A549 (cell line): ENCODE results near the gene CUX1. TPM values are rescaled to one million over a fixed set of nuclear protein-coding genes. Genes with fewer than 3 reads are reported as not detected.
"Not testable (repeated sequence)": the region's sequence is repeated elsewhere in the genome, so short reads cannot be mapped to it uniquely, and the experiment has no call there.

Source experiments
- ATAC-seq, 2 experiments: fragments of 200-7000 bp in 1 of 2; fragments of >200 bp in 1 of 2; cut with Nextera tagmentation in 1 of 2; cut with Tn5 transposase in 1 of 2; 3 replicates each; pipeline versions ENCODE4 v1.8.0 to v1.9.1; 2018 to 2020; ENCODE audit warnings: mild to moderate bottlenecking in 1 of 2, moderate library complexity in 1 of 2
- CTCF ChIA-PET: fragments of 300-600 bp; sonication (Branson Sonifier 250); formaldehyde crosslinking; extraction: SDS; loops from one replicate; lab custom pipeline; 2021; ENCODE audit warnings: antibody characterized with exemption, inconsistent platforms; lab: Yijun Ruan, JAX
- POLR2A ChIA-PET: fragments of 350-600 bp; formaldehyde crosslinking; extraction: SDS; loops from one replicate; lab custom pipeline; 2021; ENCODE audit warnings: antibody characterized with exemption, inconsistent platforms; lab: Yijun Ruan, JAX
- DNase-seq, 2 experiments: peaks; one replicate each; pipeline versions ENCODE4 v3.0.0 to v3.0.0-alpha.2; 2011 to 2016; ENCODE audit warnings: low read depth in 1 of 2, low spot score in 1 of 2
- FAIRE-seq: peaks from 2 replicates; lab custom pipeline; 2011; peaks lifted over from hg19 to GRCh38; lab: Jason Lieb, UNC
- H3K27ac ChIP-seq, 2 experiments: fragments of >200 bp; sonication (Bioruptor Twin); formaldehyde crosslinking; 3 replicates each; pipeline ENCODE4 v1.5.1; 2016 to 2017
- H3K4me1 ChIP-seq: fragments of >200 bp; sonication (Bioruptor Twin); formaldehyde crosslinking; 3 replicates; pipeline ENCODE4 v1.6.1; 2016
- H3K4me2 ChIP-seq: fragments of >200 bp; sonication (Bioruptor Twin); formaldehyde crosslinking; 3 replicates; pipeline ENCODE4 v1.6.1; 2016
- H3K4me3 ChIP-seq: fragments of >200 bp; sonication (Bioruptor Twin); formaldehyde crosslinking; 3 replicates; pipeline ENCODE4 v1.5.1; 2016
- H3K9me3 ChIP-seq: fragments of >200 bp; sonication (Bioruptor Twin); formaldehyde crosslinking; 3 replicates; pipeline ENCODE4 v1.6.1; 2016
- CBX8 ChIP-seq: fragments of 200-600 bp; sonication (generic); IDR thresholded peaks from 2 replicates; pipeline ENCODE4 v1.6.1; 2016
- EHMT2 ChIP-seq: fragments of 200-600 bp; sonication (generic); IDR thresholded peaks from 2 replicates; pipeline ENCODE4 v1.6.1; 2016; ENCODE audit warnings: antibody characterized with exemption, low read depth, mild to moderate bottlenecking, moderate library complexity
- FOXS1 ChIP-seq: fragments of 250-450 bp; sonication (Bioruptor Pico); IDR thresholded peaks from 2 replicates; pipeline ENCODE4 v1.5.0; 2020; ENCODE audit warnings: mild to moderate bottlenecking, moderate library complexity
- HDAC2 ChIP-seq: fragments of 200-600 bp; sonication (generic); IDR thresholded peaks from 2 replicates; pipeline ENCODE4 v1.6.1; 2016
- KDM1A ChIP-seq: fragments of 200-600 bp; sonication (generic); IDR thresholded peaks from 2 replicates; pipeline ENCODE4 v1.6.1; 2016; ENCODE audit warnings: low read depth, mild to moderate bottlenecking
- NR3C1 ChIP-seq: fragments of >200 bp; sonication (Bioruptor Twin); formaldehyde crosslinking; IDR thresholded peaks from 3 replicates; pipeline ENCODE4 v1.6.1; 2017
- PHF8 ChIP-seq: fragments of 200-600 bp; sonication (generic); IDR thresholded peaks from 2 replicates; pipeline ENCODE4 v1.6.1; 2016; ENCODE audit warnings: low read depth, mild to moderate bottlenecking, antibody characterized with exemption, moderate library complexity, borderline replicate concordance
- RARB ChIP-seq: fragments of 250-450 bp; sonication (Bioruptor Pico); IDR thresholded peaks from 2 replicates; pipeline ENCODE4 v1.8.0; 2021; ENCODE audit warnings: mild to moderate bottlenecking, moderate library complexity
- REST ChIP-seq: fragments of 200-600 bp; sonication (generic); IDR thresholded peaks from 2 replicates; pipeline ENCODE4 v1.6.1; 2016; ENCODE audit warnings: antibody characterized with exemption, mild to moderate bottlenecking, moderate library complexity
- RFX5 ChIP-seq: fragments of 450-650 bp; IDR thresholded peaks from 2 replicates; pipeline ENCODE4 v1.7.1; 2014; ENCODE audit warnings: antibody characterized with exemption, mild to moderate bottlenecking, moderate library complexity
- ZNF302 ChIP-seq: fragments of 250-450 bp; sonication (Bioruptor Pico); IDR thresholded peaks from 2 replicates; pipeline ENCODE4 v1.9.0; 2021; ENCODE audit warnings: inconsistent platforms, mild to moderate bottlenecking, moderate library complexity
- WGBS: methylation state at CpG from one replicate; pipeline ENCODE4 v1.1.6; 2017; ENCODE audit errors: missing lambda C conversion rate; 5-methylcytosine and 5-hydroxymethylcytosine counted together
- polyA plus RNA-seq, 4 experiments: library from polyadenylated mRNA; depleted of rRNA in 3 of 4; stranded (reverse); fragments of >200 nt; fragmentation: RNase III in 1 of 4; extraction: RNeasy Plus Mini Kit Qiagen cat#74134 plus additional on column Dnase treatment in 1 of 4; gene quantifications; 2 replicates in 3 of 4; 3 replicates in 1 of 4; pipeline ENCODE4 v1.2.3, GENCODE V29; 2011 to 2017

CUX1 gene
- polyA plus RNA-seq, 2 of the 4 experiments (the other 2 are of a cell fraction), result 32.7 to 33.4 TPM

GRCh38 chr7:101867265-101867664 is 49.8 kb downstream of the CUX1 start:
- ChIA-PET CTCF (interaction anchor here (0.8 kb wide), 1 partner anchor 20 kb away, joined by 3 read pairs; no protein-coding TSS in a partner anchor), POLR2A (no interaction called here)
- 96% methylated on average over 8 of the region's 12 CpGs for WGBS
- Histone ChIP-seq H3K9me3 (no peaks in the 10 kb centered on the region), H3K4me2 (no peak overlapping the region), H3K4me3 (no peak overlapping the region), H3K4me1 (peaks cover 50% of the 10 kb centered on the region), H3K27ac (peak overlapping the region in 1 of 2 experiments; percentile 37; a peak in 1 of 6 replicates)
- FAIRE-seq, result no peak
- TF ChIP-seq RFX5 (no peak), CBX8 (no peak), FOXS1 (no peak), PHF8 (no peak), REST (no peak), ZNF302 (no peak), HDAC2 (no peak), KDM1A (no peak), NR3C1 (no peak), RARB (CRISPR knock-in tag) (no peak), EHMT2 (no peak)
- ATAC-seq, result no peak
- DNase-seq, result no peak

GRCh38 chr7:101867681-101868080 is 50.3 kb downstream of the CUX1 start:
- FAIRE-seq, H3K9me3 ChIP-seq, DNase-seq, H3K4me2 ChIP-seq, ATAC-seq, POLR2A ChIA-PET, H3K4me3 ChIP-seq: not testable (repeated sequence)
- CTCF ChIA-PET, result interaction anchor here (3.2 kb wide), 1 partner anchor 15 kb away, joined by 7 read pairs; no protein-coding TSS in a partner anchor
- WGBS, result 95% methylated on average over 6 of the region's 6 CpGs
- Histone ChIP-seq H3K4me1 (peaks cover 46% of the 10 kb centered on the region), H3K27ac (peak overlapping the region in 1 of 2 experiments; percentile 69; a peak in 3 of 6 replicates)

DNA sequence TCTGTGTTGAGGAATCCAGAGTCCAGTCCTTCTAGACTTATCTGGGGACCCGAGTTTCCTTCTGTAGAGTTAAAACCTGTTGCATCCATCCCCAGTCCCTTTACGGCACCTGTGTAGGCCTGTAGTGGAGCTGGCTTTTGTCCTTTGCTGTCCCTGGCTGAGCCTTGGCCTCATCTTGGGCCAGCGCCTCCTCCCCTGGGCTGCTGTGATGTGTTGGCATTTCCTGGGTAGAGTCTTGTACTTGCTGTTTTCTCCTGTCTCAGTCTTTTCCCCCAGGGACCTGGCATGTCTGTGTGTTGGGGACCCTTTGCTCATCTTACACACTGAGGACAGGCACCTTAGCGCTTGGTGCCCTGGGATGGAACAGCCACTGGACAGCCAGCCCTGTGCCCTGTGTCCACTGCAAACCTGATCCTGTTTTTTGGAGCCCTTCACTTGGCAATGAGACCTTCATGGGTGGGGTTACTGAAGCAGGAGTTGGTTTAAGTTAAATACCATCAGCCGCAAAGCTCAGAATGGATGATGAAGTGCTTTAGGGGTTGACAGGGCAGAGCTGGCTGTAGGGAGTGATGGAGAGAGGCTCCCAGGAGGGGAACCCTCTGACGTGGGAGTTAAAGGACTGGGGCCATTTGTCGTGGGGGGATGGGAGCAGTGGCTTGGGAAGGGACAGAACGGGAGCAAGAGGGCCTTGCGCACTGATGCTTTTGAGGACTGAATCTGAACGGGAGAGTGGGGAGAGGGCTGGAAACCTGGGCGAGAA is 50.9 kb downstream of the CUX1 start:
- WGBS, result 93% methylated on average over 11 of the region's 11 CpGs
- H3K4me2 ChIP-seq, result no peak overlapping the region

More for the DNA sequence above, 50.9 kb downstream of the CUX1 start:
- no peaks in the 10 kb centered on the region for H3K9me3 ChIP-seq
- ChIA-PET CTCF (interaction anchor here (1.0 to 3.2 kb wide), 2 partner anchors 14 to 269 kb away, joined by 3 to 7 read pairs; no protein-coding TSS in a partner anchor), POLR2A (interaction anchor here (2.6 kb wide), 1 partner anchor 14 kb away, joined by 20 read pairs; no protein-coding TSS in a partner anchor)
- peaks cover 43% of the 10 kb centered on the region for H3K4me1 ChIP-seq
- no peak overlapping the region for H3K4me3 ChIP-seq
- DNase-seq, result no peak
- no peak for TF ChIP-seq REST
- peak; percentile 6; a peak in 1 of 6 replicates for ATAC-seq
- H3K27ac ChIP-seq, result peak overlapping the region; percentile 9 to 69; a peak in 3 of 6 replicates
- FAIRE-seq, result no peak
